NCI-H2029 treated with DMSO at 0.1 percent for 48 hours (cell line): ENCODE measurements around the gene PGS1.

Source experiments
- DNase-seq: peaks from one replicate; lab custom pipeline; 2025; lab: John Stamatoyannopoulos, UW

The PGS1 gene

DNA sequence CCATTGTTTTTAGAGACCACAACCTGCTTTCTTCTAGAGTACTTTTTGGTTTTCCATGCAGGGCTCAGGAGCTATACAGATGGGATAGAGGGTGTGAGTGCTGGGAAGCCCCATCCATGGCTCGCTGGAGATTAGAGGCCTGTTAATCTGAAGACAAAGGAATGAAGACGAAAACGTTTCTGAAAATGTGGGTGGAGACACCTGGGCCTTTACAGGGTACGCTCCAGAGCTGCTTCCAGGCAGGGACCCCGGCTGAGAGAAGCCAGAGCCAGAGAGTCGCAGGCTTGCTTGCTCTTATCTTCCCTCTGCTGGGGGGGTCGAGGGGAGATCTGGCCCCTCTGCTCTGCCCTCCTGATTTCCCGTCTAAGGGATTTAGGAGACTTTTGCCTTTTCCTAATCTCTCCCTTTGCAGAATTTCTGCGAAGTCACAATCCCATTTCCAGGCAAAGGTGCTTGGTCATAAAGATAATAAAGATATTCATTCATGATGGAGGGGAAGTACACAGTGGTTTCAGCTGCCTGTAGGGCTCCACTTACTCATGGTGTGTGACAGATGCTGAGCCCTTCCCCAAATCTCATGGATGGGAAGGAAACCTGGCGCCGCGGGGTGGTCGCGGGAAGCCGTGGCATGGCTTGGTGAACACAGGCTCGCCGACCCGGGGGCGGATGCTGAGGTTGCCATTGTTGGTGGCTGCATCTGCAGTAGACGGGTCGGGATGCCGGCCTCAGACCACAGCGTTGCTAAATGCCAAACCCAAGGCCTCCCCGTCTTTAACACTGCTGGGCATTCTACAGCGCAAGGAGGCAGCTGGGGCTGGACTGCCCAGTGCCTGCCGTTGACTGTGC is 13.8 kb upstream of the PGS1 start:
- DNase-seq: no peak

DNA sequence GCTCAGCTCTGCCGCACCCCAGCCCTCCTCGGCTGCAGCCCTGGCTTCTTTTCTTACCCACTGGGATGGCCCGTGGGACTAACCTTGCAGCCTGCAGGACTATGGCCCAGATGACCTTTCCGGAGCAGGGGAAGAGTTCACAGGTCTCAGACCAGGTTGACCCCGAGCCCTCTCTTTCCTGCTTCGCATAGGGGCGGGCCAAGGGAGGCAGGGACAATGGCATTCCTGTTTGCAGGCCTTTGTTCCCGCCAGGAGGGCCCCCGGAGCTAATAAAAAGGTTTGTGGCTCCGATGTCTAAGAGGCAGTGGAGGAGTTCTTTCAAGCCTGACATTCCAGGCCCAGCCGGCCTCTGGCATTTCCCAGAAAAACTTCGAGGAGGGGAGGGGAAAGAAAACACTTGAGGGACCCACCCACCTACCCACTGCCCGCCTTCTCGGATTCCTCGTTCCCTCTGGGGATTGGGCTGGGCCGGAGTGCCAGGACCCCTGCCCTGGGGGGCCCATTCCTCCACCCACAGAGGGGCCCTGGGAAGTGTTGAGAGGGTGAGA is 12.8 kb upstream of the PGS1 start:
- no peak for DNase-seq

DNA sequence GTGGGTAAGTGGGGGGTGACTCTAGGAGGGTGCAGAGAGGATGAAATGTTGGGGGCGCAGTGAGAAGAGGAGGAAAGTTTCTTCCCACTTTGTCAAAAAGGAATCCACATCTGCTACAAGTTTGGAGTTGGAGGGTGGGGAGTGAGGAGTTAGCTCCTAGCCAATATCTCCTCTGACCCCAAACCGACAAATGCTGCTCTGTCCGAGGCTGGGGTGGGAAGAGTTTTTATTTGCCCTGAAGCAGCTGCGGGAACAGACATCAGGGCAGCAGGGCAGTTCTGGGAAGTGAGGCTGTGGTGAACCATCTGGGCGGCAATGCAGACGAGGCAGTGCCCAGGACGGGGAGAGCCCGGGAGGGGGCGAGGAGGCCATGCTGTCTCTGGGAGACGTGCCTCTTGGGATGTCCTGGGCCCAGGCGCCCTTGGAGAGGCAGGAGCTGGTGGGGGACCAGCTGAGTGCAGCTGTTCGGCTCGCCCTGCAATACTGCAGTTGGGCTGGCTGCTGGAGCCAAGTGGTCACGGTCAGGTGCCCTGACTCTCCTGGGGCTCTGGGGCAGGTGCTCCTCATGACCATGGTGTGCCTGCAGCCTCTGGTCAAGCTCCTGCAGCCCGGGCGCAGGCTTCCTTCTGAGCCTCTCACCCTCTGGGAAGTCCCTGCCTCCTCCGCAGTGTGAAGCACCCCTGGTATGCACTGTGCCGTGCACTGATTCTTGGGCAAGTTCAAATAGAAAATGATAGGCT is 12.2 kb upstream of the PGS1 start:
- no peak for DNase-seq

DNA sequence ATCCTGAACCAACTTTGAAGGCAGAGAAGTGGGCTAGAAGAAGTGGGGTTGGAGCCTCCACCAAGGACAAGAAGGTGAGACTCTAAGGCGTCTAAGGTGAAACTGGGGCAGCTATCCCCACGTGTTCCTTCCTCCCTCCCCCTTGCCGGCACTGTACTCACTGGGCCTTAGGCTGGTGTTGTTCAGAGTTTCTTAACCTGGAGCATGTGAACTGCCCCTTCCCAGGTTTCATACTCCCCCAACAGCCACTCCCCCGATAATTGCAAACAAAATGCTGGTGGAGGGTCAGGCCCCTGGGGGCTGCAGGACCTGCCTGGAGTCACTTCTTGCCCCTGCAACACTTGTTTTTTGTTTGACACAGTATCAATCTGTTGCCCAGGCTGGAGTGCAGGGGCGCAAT is 11.3 kb upstream of the PGS1 start:
- no peak for DNase-seq

DNA sequence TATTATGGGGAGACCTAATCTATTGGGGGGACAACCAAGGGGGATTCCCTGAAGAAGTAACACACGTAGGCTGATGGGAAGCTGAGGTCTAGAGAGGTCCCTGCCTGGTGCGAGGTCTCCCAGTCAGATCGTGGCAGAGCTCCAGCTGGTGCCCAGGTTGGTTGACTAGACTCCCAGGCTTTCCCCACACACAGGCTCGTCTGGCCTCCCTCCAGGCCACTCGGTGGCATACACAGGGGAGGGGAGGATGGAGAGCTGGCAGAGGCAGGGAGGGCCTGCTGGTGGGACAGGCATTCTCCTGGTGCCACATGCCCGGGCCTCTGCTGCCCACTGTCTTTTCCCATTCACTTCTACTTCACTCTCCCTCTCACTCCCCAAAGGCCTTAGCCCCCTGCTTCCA is 10.1 kb upstream of the PGS1 start:
- no peak for DNase-seq

DNA sequence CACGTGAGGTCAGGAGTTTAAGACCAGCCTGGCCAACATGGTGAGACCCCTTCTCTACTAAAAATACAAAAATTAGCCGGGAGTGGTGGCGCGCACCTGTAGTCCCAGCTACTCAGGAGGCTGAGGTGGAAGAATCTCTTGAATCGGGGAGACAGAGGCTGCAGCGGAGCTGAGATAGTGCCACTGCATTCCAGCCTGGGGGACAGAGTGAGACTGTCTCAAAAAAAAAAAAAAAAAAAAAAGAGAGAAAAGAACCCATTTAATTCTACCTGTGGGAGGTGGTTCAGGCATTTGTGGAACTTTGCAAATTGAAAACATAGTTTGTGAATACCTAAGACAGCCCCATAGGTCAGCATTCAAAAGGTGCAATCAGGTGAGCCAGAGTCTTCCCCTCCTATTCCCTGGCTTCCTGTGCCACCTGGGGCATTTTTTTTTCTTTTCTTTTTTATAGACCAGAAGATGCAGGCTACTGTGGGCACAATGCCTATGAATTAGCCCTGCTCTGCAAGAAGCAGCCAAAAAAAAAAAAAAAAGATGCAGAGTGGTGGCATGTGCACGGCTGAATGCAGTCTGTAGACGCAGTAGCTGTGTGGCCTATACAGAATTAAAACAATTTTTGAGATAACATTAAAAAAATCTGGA is 9.5 kb upstream of the PGS1 start:
- DNase-seq: no peak

DNA sequence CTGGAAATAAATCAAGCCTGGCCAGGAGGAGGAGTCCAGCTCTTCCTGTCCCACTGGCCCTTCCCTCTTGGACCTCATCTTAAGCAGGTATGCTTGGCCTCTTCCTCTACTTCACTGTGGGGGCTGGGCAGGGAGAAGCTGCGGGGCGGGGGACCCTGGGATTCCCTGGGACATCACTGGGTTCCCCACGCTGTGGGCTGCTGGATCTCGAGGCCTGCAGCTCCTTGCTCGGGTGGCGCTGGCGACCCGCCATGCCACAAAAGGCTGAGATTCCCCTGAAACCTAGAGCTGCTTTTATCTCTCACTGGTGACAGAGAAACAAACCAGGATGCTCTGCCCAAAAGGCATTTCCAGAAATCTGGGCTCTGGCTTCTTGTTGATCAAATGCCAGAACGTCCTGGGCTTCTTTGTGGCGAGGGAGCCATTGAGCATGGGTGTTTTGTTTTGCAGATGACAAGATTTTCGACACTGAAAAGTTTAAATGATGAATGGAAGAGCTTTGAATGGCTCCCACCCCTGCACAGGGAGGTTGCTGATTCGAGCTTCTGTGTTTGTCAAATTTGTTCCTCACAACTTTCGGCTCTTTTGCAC is 8.6 kb upstream of the PGS1 start:
- no peak for DNase-seq

DNA sequence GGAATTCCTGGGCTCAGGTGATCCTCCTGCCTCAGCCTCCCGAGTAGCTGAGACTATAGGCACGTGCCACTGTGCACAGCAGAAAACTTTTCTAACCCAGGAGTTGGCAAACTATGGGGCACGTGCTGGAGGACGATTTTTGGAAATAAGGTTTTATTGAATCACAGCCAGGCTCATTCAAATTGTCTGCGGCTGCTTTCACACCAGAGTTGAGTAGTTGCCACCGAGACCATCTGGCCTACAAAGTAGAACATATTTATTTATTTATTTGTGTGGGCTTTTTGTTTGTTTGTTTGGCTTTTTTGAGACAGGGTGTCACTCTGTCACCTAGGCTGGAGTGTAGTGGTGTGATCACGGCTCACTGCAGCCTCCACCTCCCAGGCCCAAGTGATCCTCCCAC is 7.4 kb upstream of the PGS1 start:
- DNase-seq: no peak

DNA sequence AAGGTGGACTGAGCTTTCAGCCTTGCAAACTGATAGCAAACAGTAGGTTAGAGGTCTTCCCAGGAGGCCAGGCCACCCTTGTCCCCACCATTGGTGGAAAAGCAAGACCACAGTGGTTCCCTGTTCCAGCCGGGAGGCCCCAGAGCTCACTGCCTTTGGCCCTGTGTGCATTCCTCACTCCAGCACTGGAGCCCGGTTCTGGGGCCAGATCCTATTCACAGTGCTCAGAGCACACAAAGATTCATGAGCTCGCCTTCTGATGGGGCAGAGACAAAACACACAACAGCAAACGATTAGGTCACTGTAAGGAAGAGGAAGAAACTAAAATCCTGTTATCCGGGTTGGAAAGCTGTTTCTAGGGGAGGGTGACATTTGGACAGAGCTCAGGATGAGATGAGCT is 5.6 kb upstream of the PGS1 start:
- no peak for DNase-seq

DNA sequence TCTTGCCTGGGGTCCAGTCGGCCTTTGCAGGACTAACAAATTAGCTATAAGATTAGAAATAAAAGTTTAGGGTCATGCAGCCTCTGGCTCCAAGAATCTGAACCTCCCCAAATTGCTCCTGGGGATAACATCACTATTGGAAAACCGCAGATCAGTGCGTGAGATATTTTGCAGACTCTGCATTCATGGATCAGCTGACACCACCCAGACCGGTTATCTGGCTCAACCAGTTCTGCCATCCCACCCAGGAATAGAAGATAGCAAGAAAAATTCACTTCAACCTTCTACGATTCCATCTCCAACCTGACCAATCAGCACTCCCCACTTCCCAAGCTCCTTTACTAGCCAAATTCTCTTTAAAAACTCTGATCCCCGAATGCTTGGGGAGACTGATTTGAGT is 4.3 kb upstream of the PGS1 start:
- no peak for DNase-seq

DNA sequence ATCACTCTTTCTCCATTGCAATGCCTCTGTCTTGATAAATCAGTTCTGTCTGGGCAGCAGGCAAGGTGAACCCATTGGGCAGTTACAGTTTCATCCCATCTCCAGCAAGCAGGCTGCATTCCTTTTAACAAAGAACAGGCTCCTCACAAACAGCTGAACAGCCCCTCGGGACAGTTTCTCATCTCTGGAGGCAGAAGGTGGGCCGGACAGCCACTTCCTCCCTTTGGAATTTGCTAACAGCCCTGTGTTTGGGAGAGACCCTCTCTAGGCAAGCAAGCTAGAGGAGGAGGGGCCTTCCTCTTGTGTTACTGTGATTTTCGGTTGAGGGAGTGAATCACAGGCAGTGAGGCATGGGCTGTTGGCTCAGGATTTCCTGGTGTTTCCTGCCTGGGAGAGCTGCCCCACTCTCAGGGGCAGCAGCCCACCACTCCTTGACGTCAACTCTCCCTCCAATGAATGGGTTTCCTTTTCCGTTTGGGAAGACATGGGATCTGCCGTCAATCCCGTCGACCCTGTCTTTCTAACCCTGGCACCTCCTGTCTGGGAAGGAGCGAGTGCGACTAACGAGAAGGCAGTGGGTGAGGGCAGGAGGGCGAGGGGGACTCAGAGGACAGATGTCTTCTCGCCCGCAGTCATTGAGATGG is 3.7 kb upstream of the PGS1 start:
- DNase-seq: no peak

DNA sequence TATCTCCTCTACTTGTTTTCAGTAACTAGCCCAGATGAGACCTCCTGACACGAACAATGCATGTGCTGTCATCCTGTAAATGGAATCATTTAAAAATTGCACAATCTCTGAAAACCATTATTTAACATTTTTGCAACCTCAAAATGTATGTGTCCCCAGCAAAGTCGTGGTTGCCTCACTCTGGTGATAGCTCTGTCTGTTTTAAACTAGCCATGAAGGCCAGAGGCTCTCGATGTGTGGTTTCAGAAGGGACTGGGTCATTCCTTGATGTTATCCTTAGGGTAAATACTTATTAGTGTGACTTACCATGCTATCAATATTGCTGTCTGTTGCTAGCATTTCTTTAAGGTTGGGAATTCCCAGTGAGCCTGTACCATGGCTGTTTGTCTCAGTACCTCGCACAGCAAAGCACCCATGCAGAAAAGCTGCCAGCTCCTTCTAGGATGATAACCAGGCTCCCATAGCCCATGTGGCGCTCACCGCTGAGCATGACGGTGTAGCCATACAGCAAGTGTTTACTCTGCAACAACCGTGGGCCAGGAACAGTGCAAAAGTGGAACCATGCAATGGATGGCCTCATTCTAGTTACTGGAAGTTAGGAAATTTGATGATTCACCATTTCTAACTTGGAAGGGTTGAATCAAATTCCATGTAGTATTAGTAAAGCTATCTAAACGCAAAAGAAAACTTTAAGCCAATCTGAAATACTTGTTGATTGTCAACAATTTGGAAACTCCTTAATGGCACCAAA is 2.9 kb upstream of the PGS1 start:
- no peak for DNase-seq

DNA sequence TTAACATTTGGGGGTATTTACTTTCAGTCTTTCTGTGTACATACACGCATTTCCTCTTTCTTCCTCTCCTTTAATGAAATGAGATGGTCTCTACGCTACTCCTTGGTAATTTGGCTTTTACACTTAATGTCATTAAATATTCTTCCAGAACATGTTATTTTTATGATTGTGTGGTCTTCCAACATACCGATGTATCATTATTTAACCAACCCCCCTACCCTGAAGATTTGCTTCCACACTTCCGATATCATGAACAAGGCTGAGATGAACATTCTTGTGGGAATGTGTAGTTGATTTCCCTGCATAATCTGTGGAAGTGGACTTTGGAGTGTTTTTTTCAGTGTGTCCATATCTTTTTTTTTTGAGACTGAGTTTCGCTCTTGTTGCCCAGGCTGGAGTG is 2.3 kb upstream of the PGS1 start:
- no peak for DNase-seq

DNA sequence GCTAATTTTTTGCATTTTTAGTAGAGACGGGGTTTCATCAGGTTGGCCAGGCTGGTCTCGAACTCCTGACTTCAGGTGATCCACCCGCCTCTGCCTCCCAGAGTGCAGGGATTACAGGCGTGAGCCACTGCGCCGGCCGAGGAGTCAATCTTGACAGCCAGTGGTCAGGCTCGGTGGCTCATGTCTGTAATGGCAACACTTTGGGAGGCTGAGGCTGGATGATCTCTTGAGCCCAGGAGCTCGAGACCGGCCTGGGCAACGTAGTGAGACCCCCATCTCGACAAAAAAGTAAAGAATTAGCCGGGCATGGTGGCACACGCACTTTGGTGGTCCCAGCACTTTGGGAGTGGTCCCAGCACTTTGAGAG is 608 bp upstream of the PGS1 start:
- DNase-seq: no peak

DNA sequence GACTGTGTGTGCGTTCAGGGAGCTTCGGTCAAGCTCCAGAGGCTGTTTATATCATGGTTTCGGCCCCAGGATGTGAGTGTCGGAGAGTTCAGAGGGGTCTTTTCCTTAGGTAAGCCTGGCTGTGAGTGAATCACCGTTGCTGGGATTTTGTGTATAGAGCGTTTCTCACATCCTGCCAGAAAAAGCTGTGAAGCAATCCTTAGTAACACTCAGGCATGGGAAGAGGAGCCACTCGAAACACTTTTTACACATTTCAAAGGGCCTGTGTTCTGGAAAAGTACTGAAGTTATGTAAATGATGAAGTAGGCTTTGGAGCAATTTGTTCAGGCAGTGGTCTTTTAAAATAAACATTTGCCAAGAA is 662 bp downstream of the PGS1 start:
- DNase-seq: no peak

DNA sequence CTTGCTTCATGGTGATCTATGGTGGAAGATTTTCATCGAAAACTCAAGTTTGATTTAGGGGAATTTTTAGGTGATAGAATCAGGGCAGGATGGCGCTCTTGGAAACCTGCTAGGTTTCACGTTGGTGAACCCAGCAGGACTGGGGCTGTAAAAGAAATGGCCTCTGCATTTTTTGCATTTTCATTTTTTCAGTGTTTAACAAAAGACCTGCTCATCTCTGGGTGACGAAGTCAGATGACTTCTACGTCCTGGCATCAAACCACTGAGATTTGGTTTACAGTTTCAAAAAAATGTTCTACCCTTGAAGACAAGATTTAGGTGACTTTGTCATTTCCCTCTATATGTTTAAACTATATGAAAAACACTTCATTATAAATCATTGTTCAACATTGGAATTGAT is 1.9 kb downstream of the PGS1 start:
- DNase-seq: no peak

DNA sequence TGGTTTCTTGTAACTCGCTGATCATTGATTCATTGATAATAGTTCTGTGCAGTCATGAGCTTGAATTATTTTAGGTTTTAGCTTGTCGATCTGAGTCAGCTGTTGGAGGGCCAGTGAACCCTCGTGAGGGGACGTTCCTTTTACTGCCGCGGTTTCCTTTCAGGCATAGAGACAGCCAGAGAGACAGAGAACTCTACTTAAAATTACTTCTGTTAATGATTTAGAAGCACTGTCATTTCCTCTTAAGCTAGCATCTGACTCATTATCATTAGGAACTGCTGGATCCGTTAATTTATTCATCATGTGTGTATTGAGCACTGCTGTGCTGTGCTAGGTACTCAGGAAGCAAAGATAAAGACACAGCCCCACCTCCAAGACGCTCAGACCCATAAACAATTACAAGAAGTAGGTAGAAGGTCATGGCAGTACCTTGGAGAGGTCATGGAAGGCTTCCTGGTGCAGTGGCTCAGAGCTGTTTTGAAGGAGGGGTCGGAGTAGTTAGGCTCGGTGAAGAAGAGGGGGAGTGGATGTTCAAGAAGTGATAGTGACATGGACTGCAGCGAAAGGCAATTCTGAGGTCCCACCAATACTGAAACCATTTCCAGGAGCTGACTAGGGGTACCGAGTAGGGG is 3.3 kb downstream of the PGS1 start:
- no peak for DNase-seq

DNA sequence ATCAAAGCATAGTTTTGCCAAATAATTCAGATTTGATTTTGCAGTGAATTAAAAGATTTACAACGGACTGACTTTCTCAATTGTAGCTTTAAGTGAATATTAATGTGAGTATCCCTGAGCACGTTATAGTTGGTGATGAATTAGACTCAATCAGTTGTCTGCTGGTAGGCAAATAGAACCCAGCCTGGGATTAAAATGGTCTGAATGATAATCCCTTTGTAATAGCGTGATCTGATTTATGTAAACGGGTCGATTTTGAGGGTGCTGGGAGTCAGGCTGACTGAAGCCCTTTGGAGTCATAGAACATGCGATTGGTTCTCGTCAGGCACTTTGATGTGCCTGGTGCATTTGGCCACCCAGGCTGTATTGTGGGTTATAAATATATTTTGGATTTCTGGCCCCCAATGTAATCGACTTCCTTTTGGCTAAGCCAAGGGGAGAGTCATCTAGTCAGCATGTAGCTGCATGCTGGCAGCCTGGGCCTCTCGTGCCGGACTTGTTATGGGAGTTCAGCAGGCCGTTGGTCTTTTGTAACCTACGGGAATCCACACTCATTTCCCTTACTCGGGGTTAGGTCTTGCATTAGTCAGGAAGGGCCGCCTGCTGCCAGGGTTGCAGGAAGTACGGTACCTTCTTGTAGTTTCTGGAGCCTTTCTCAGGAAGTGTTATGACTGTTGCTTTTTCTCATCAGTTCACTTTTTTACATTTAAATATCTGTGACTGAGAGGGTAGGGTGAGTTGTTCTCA is 5.4 kb downstream of the PGS1 start:
- no peak for DNase-seq

DNA sequence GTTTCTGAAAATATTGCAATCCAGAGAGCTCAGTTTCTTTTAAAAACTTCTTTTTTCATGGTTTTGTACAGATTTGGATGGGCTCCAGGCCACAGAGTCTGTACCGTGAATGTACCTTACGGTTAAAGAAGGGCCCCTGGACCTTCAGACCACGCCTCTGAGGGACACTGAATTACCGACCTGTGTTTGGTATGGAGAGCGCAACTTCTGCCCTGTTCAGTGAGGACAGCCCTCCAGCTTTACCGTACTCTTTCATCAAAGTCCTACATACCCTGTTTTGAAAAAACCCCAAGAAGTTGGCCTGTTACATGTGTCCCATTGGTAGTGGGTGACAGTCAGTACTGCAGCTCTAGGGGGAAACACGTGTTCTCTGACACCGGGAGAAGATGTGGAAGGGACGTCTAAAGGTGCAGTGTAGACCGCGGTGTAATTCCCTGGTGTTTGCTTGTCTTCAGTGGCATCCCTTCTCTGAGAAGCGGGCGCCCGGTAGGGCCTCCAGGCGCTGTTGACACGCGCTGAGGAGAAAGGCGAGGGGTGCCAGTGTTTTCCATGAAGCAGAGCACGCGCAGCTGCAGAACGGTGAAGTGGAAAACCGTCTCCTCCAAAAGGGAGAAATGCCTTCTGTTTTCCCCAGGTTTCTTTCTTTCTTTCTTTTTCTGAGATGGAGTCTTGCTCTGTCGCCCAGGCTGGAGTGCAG is 6.2 kb downstream of the PGS1 start:
- no peak for DNase-seq
